Purkinje cell (primary cell): ENCODE measurements around the gene WBP4. TPM values are rescaled to one million over a fixed set of nuclear protein-coding genes. Genes with fewer than 3 reads are reported as not detected.

Experiments
- polyA plus RNA-seq: library from polyadenylated mRNA; unstranded; fragments of >200 nt; fragmentation: Nextera tagmentation; gene quantifications from 2 replicates; pipeline ENCODE4 v1.2.1, GENCODE V29; 2014

Gene WBP4
- polyA plus RNA-seq: 41.3 and 44.3 TPM in 2 replicates

GRCh38 chr13:41061075-41061913 is at the start of gene WBP4:
Gene WBP4, plus strand, starts transcription at chr13:41061509. Its CDS starts 165 bp downstream, at chr13:41061674.

DNA sequence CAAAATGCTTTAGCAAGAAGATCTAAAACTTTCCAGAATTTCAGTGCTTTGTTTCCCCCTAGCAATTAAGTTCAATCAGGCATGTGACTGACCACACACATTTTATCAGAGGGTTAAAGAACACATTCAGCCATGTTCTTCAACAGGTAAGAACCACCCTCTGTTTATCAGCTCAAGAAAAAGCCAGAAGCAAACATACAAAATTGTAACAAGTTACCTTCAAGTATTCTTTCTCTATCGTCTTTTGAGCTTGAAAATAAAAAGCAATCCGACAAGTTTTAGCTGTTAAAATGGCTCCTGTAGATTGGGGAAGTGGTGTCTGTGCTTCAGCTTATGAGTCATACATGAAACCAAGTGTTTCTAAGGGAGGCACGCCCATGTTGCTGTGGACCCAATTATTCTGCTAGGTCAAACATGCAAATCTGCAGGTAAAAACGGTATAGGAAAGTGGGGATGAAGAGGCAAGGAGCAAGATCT is 42.3 kb upstream of the WBP4 start, which contains the start of gene ELF1:
Gene ELF1, minus strand, starts transcription at position 306 of the 477 bp plus-strand sequence. CDS start 37,262 bp downstream, outside the sequence.

DNA sequence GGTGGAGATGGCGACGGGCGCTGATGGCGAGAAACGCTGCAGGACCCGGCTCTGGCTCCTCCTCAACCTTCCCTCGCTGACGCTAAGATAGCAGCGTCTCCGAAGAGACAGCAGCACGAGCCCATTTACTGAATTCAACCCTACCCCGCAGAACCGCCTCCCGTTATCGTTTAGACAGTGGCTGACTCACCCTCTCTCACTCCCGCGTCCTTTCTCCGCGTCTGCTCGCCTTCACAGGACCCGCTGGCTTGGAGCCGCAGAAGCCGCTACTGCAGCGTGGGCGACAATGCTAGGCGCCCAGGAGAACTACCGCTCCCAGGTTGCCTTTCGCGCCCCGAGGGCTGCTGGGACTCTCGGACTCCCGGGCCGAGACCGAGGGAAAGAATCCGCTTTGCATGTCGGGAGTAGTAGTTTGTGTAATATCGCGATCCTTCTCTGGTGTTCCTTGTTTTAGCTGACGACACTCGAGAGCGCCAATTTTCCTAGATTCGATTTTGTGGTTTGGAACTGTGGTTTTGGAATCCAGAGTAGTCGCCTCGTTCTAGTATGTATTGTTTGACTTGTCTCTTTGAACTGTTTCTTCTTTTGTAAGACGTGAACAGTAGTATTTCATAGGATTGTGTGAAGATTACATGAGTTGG is 71.3 kb downstream of the WBP4 start, which contains the start of gene KBTBD6:
Gene KBTBD6, minus strand, starts transcription at position 291 of the 641 bp plus-strand sequence. CDS start 291 bp downstream, outside the sequence.

Other genes starting within 250 kb of the WBP4 start
- 0.29 TPM in 1 of 2 replicates, not detected in the other for gene ELF1, start 42.2 kb upstream of the WBP4 start, polyA plus RNA-seq
- 19.9 and 20.2 TPM in 2 replicates for gene KBTBD6, start 71.3 kb downstream of the WBP4 start, polyA plus RNA-seq
- 13.8 and 23.7 TPM in 2 replicates for gene KBTBD7, start 133.1 kb downstream of the WBP4 start, polyA plus RNA-seq
- 20.8 and 20.9 TPM in 2 replicates for gene MTRF1, start 202.1 kb downstream of the WBP4 start, polyA plus RNA-seq
- 6.3 and 7.1 TPM in 2 replicates for gene NAA16, start 249.8 kb downstream of the WBP4 start, polyA plus RNA-seq